Transverse colon (tissue), 4 donors: Measurements from ENCODE around the gene TNFSF11.

Experiments
- EP300 ChIP-seq: sonication (generic); formaldehyde crosslinking; IDR thresholded peaks from one replicate; pipeline ENCODE4 v1.6.1; 2017; ENCODE audit warnings: antibody characterized with exemption, low read depth
- POLR2A ChIP-seq: fragments of 450-650 bp; IDR thresholded peaks from one replicate; pipeline ENCODE4 v1.6.1; 2016; ENCODE audit warnings: antibody characterized with exemption, mild to moderate bottlenecking, moderate library complexity
- POLR2AphosphoS5 ChIP-seq, 3 donors: sonication (generic); formaldehyde crosslinking; IDR thresholded peaks; one replicate each; pipeline ENCODE4 v1.6.1; 2016; ENCODE audit warnings: antibody characterized with exemption in 3 of 3
- TF ChIP-seq, protein P1 (sequence below), 5 experiments: fragments of 200-600 bp in 3 of 5; fragments of 450-650 bp in 2 of 5; sonication (generic) in 3 of 5; IDR thresholded peaks; 1 replicate in 2 of 5; 2 replicates in 3 of 5; pipeline ENCODE4 v1.5.1; 2016 to 2017; ENCODE audit warnings: antibody characterized with exemption in 5 of 5, inconsistent platforms in 3 of 5, mild to moderate bottlenecking in 2 of 5, moderate library complexity in 1 of 5

DNA sequence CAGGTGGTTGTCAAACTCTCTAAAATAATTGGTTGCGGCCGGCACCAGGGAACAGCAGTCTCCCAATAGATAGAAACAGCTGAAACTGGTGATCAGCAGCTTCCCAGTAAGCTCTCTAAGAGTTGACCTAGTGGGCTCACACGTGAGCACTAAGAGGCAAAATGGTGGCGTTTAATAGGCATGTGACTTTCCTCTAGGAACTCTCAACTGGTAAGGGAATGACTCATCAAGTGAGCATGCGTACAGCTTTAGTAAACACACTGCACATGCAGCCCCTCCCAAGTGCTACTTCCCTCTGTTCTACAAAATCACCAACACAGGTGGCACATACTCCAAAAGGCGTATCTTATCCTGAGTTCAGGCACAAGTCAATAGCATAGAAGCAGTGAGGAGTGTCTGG is 41.7 kb downstream of the TNFSF11 start:
- TF ChIP-seq, protein P1, sequence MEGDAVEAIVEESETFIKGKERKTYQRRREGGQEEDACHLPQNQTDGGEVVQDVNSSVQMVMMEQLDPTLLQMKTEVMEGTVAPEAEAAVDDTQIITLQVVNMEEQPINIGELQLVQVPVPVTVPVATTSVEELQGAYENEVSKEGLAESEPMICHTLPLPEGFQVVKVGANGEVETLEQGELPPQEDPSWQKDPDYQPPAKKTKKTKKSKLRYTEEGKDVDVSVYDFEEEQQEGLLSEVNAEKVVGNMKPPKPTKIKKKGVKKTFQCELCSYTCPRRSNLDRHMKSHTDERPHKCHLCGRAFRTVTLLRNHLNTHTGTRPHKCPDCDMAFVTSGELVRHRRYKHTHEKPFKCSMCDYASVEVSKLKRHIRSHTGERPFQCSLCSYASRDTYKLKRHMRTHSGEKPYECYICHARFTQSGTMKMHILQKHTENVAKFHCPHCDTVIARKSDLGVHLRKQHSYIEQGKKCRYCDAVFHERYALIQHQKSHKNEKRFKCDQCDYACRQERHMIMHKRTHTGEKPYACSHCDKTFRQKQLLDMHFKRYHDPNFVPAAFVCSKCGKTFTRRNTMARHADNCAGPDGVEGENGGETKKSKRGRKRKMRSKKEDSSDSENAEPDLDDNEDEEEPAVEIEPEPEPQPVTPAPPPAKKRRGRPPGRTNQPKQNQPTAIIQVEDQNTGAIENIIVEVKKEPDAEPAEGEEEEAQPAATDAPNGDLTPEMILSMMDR (IDR thresholded peaks at IDR 0.05): no peak
- TF ChIP-seq POLR2AphosphoS5 (IDR thresholded peaks at IDR 0.05) (no peak), POLR2A (no peak), EP300 (no peak)
